A549 (cell line): ENCODE data around the gene ITLN1. TPM values are rescaled to one million over a fixed set of nuclear protein-coding genes. Genes with fewer than 3 reads are reported as not detected.
"Not testable (repeated sequence)": the region's sequence is repeated elsewhere in the genome, so short reads cannot be mapped to it uniquely, and the experiment has no call there.

ENCODE experiments used
- ATAC-seq, 2 experiments: fragments of 200-7000 bp in 1 of 2; fragments of >200 bp in 1 of 2; cut with Nextera tagmentation in 1 of 2; cut with Tn5 transposase in 1 of 2; 3 replicates each; pipeline versions ENCODE4 v1.8.0 to v1.9.1; 2018 to 2020; ENCODE audit warnings: mild to moderate bottlenecking in 1 of 2, moderate library complexity in 1 of 2
- CTCF ChIA-PET: fragments of 300-600 bp; sonication (Branson Sonifier 250); formaldehyde crosslinking; extraction: SDS; loops from one replicate; lab custom pipeline; 2021; ENCODE audit warnings: antibody characterized with exemption, inconsistent platforms; lab: Yijun Ruan, JAX
- POLR2A ChIA-PET: fragments of 350-600 bp; formaldehyde crosslinking; extraction: SDS; loops from one replicate; lab custom pipeline; 2021; ENCODE audit warnings: antibody characterized with exemption, inconsistent platforms; lab: Yijun Ruan, JAX
- DNase-seq, 2 experiments: peaks; one replicate each; pipeline versions ENCODE4 v3.0.0 to v3.0.0-alpha.2; 2011 to 2016; ENCODE audit warnings: low read depth in 1 of 2, low spot score in 1 of 2
- FAIRE-seq: peaks from 2 replicates; lab custom pipeline; 2011; peaks lifted over from hg19 to GRCh38; lab: Jason Lieb, UNC
- H3K27ac ChIP-seq, 2 experiments: fragments of >200 bp; sonication (Bioruptor Twin); formaldehyde crosslinking; 3 replicates each; pipeline ENCODE4 v1.5.1; 2016 to 2017
- H3K4me1 ChIP-seq: fragments of >200 bp; sonication (Bioruptor Twin); formaldehyde crosslinking; 3 replicates; pipeline ENCODE4 v1.6.1; 2016
- H3K4me2 ChIP-seq: fragments of >200 bp; sonication (Bioruptor Twin); formaldehyde crosslinking; 3 replicates; pipeline ENCODE4 v1.6.1; 2016
- H3K4me3 ChIP-seq: fragments of >200 bp; sonication (Bioruptor Twin); formaldehyde crosslinking; 3 replicates; pipeline ENCODE4 v1.5.1; 2016
- H3K9me3 ChIP-seq: fragments of >200 bp; sonication (Bioruptor Twin); formaldehyde crosslinking; 3 replicates; pipeline ENCODE4 v1.6.1; 2016
- CEBPB ChIP-seq, 2 experiments: fragments of >200 bp in 1 of 2; sonication (Bioruptor Twin) in 1 of 2; formaldehyde crosslinking in 1 of 2; IDR thresholded peaks; 2 replicates each; pipeline ENCODE4 v1.6.1; 2012 to 2016
- EP300 ChIP-seq, 2 experiments: fragments of >200 bp; sonication (Bioruptor Twin); formaldehyde crosslinking; IDR thresholded peaks; 2 replicates in 1 of 2; 3 replicates in 1 of 2; pipeline ENCODE4 v1.6.1; 2016 to 2017
- FOSL2 ChIP-seq, 2 experiments: fragments of 450-650 bp in 1 of 2; fragments of >200 bp in 1 of 2; sonication (Bioruptor Twin) in 1 of 2; formaldehyde crosslinking; IDR thresholded peaks; 2 replicates each; pipeline versions ENCODE4 v1.5.0 to v1.6.1; 2016 to 2020; ENCODE audit warnings: mild to moderate bottlenecking in 1 of 2, moderate library complexity in 1 of 2
- FOXS1 ChIP-seq: fragments of 250-450 bp; sonication (Bioruptor Pico); IDR thresholded peaks from 2 replicates; pipeline ENCODE4 v1.5.0; 2020; ENCODE audit warnings: mild to moderate bottlenecking, moderate library complexity
- HOXB13 ChIP-seq: fragments of 250-450 bp; sonication (Bioruptor Pico); IDR thresholded peaks from 2 replicates; pipeline ENCODE4 v1.5.0; 2020; ENCODE audit warnings: low read depth, mild to moderate bottlenecking, moderate library complexity
- MAZ ChIP-seq: fragments of 150-350 bp; IDR thresholded peaks from 2 replicates; pipeline ENCODE4 v1.6.1; 2014; ENCODE audit warnings: antibody characterized with exemption, low read depth, low read length, borderline replicate concordance
- MYC ChIP-seq: IDR thresholded peaks from 2 replicates; pipeline ENCODE4 v1.6.1; 2012; ENCODE audit warnings: mild to moderate bottlenecking, inconsistent platforms, low read length, improper control_type of control experiment, borderline replicate concordance
- NR3C1 ChIP-seq: fragments of >200 bp; sonication (Bioruptor Twin); formaldehyde crosslinking; IDR thresholded peaks from 3 replicates; pipeline ENCODE4 v1.6.1; 2017
- PBX3 ChIP-seq: IDR thresholded peaks from 2 replicates; pipeline ENCODE4 v1.6.1; 2012
- POLR2AphosphoS2 ChIP-seq: conservative IDR thresholded peaks from 2 replicates; pipeline ENCODE4 v1.6.1; 2012; ENCODE audit warnings: low read length, improper control_type of control experiment, inconsistent platforms
- RFX5 ChIP-seq: fragments of 450-650 bp; IDR thresholded peaks from 2 replicates; pipeline ENCODE4 v1.7.1; 2014; ENCODE audit warnings: antibody characterized with exemption, mild to moderate bottlenecking, moderate library complexity
- SREBF2 ChIP-seq: fragments of 450-650 bp; IDR thresholded peaks from 2 replicates; pipeline ENCODE4 v1.6.1; 2014; ENCODE audit warnings: mild to moderate bottlenecking, moderate library complexity
- TP53 ChIP-seq: fragments of 250-450 bp; sonication (Bioruptor Pico); IDR thresholded peaks from 2 replicates; pipeline ENCODE4 v1.5.0; 2021; ENCODE audit warnings: mild to moderate bottlenecking, moderate library complexity
- ZNF302 ChIP-seq: fragments of 250-450 bp; sonication (Bioruptor Pico); IDR thresholded peaks from 2 replicates; pipeline ENCODE4 v1.9.0; 2021; ENCODE audit warnings: inconsistent platforms, mild to moderate bottlenecking, moderate library complexity
- WGBS: methylation state at CpG from one replicate; pipeline ENCODE4 v1.1.6; 2017; ENCODE audit errors: missing lambda C conversion rate; 5-methylcytosine and 5-hydroxymethylcytosine counted together
- polyA minus RNA-seq: library from RNA; depleted of rRNA, polyadenylated mRNA; stranded (reverse); fragments of >200 nt; gene quantifications from 2 replicates; pipeline ENCODE4 v1.2.3, GENCODE V29; 2011; rRNA and poly(A)+ RNA removed
- polyA plus RNA-seq, 4 experiments: library from polyadenylated mRNA; depleted of rRNA in 3 of 4; stranded (reverse); fragments of >200 nt; fragmentation: RNase III in 1 of 4; extraction: RNeasy Plus Mini Kit Qiagen cat#74134 plus additional on column Dnase treatment in 1 of 4; gene quantifications; 2 replicates in 3 of 4; 3 replicates in 1 of 4; pipeline ENCODE4 v1.2.3, GENCODE V29; 2011 to 2017
- TF ChIP-seq, protein P1 (sequence below): fragments of 450-650 bp; IDR thresholded peaks from 2 replicates; pipeline ENCODE4 v1.6.1; 2014; ENCODE audit warnings: antibody characterized with exemption

ITLN1 gene
- polyA plus RNA-seq (2011; rRNA removed) (not detected in 2 replicates), polyA plus RNA-seq (2017; fragmentation: RNase III; extraction: RNeasy Plus Mini Kit Qiagen cat#74134 plus additional on column Dnase treatment) (not detected in 3 replicates), polyA minus RNA-seq (not detected in 2 replicates)
- 0.05 TPM in 1 of 2 replicates, not detected in the other for polyA plus RNA-seq (2012; cell fraction: cytosol; rRNA removed)
- 0.10 TPM in 1 of 2 replicates, not detected in the other for polyA plus RNA-seq (2012; cell fraction: nucleus; rRNA removed)

DNA sequence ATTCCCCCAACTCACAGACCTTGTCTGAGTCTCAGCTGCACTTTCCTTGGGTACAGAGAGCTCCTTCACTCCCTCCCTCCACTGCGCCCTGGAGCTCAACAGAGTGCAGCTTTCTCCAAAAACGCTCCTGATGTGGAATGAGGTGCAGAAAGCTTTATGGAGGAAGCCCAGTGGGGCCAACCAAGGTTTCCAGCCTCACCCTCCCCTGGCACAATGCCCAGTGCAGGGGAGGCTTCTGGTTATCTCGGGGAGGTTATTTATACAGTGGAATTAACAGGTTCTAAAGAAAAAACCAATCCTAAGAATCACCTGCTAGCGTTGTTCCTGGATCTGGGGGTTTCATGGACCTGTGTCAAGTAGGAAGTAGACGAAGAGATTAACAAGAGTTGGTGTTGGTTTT, at the start of gene ITLN1:
TSS of gene ITLN1 (minus strand) at position 139 of the 400 bp plus-strand sequence. CDS start 303 bp downstream, outside the sequence.
- H3K4me1 ChIP-seq: no peaks in the 10 kb centered on the region
- no peak within 1 kb of the TSS for H3K27ac ChIP-seq
- H3K9me3 ChIP-seq: no peaks in the 10 kb centered on the region
- 48% methylated on average over 5 of the region's 5 CpGs for WGBS
- no peak within 1 kb of the TSS for H3K4me3 ChIP-seq
- no peak for TF ChIP-seq RFX5
- TF ChIP-seq FOXS1: no peak
- no peak for TF ChIP-seq NR3C1
- TF ChIP-seq PBX3: no peak
- TF ChIP-seq ZNF302 (CRISPR knock-in tag): no peak
- no peak within 1 kb of the TSS for H3K4me2 ChIP-seq
- FAIRE-seq (no peak), ATAC-seq (peak in 1 of 2 experiments; percentile 33; a peak in 3 of 6 replicates), DNase-seq (no peak)
- ChIA-PET POLR2A (no interaction called here), CTCF (no interaction called here)

- H3K27ac ChIP-seq: peak overlapping the region; percentile 50 to 65; a peak in 3 of 6 replicates
- peaks cover 10% of the 10 kb centered on the region; the same call in 2 of the 3 replicates for H3K4me1 ChIP-seq
- CTCF ChIA-PET, FAIRE-seq, H3K4me3 ChIP-seq, POLR2A ChIA-PET, H3K9me3 ChIP-seq, ATAC-seq, DNase-seq: not testable (repeated sequence)
- WGBS: 72% methylated on average over 11 of the region's 31 CpGs
- peak overlapping the region; percentile 43; the same call in 2 of the 3 replicates for H3K4me2 ChIP-seq
These were observed 48.3 kb upstream of the ITLN1 start for GRCh38 chr1:160933305-160933704.

DNA sequence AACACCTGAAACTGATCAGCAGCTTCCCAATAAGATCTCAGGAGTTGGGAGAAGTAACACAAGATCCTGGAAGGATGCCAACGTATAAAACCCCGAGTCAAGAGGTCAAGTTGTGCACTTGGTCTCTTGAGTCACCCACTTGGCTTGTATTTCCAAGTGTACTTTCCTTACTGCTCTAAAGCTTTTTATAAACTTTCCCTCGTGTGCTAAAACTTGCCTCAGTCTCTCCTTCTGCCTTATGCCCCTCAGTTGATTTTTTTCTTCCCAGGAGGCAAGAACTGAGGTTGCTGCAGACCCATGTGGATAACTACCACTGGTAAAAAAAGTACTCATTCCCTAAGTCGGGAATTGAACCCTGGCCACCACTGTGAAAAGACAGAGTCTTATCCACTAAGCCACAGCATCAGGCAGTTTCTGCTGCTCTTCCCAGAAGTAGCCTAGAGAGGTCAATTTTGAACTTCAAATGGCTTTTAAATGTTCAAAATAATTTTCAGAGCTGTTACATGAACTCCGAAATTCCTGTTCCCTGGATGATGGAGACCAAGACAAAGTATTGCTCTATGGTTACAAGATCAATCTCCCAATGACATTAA, 40.8 kb upstream of the ITLN1 start:
- DNase-seq (peak; percentile 12 to 63), ATAC-seq (peak; percentile 66 to 68; a peak in 5 of 6 replicates), FAIRE-seq (no peak)
- CTCF ChIA-PET: interaction anchor here (0.9 to 1.4 kb wide), 3 partner anchors 9 to 90 kb away, joined by 3 to 5 read pairs (median 3); no protein-coding TSS in a partner anchor
- TF ChIP-seq SREBF2: peak; percentile 36; the same call in 1 of the 2 replicates
- TF ChIP-seq MYC: no peak
- TF ChIP-seq, protein P1, sequence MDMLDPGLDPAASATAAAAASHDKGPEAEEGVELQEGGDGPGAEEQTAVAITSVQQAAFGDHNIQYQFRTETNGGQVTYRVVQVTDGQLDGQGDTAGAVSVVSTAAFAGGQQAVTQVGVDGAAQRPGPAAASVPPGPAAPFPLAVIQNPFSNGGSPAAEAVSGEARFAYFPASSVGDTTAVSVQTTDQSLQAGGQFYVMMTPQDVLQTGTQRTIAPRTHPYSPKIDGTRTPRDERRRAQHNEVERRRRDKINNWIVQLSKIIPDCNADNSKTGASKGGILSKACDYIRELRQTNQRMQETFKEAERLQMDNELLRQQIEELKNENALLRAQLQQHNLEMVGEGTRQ: no peak
- TF ChIP-seq POLR2AphosphoS2: no peak
- 9% methylated on average over 5 of the region's 5 CpGs for WGBS
- H3K9me3 ChIP-seq: no peaks in the 10 kb centered on the region
- H3K27ac ChIP-seq: no peak overlapping the region
- no peaks in the 10 kb centered on the region for H3K4me1 ChIP-seq
- H3K4me3 ChIP-seq: no peak overlapping the region
- POLR2A ChIA-PET: no interaction called here
- peak overlapping the region; percentile 4; the same call in 1 of the 3 replicates for H3K4me2 ChIP-seq

DNA sequence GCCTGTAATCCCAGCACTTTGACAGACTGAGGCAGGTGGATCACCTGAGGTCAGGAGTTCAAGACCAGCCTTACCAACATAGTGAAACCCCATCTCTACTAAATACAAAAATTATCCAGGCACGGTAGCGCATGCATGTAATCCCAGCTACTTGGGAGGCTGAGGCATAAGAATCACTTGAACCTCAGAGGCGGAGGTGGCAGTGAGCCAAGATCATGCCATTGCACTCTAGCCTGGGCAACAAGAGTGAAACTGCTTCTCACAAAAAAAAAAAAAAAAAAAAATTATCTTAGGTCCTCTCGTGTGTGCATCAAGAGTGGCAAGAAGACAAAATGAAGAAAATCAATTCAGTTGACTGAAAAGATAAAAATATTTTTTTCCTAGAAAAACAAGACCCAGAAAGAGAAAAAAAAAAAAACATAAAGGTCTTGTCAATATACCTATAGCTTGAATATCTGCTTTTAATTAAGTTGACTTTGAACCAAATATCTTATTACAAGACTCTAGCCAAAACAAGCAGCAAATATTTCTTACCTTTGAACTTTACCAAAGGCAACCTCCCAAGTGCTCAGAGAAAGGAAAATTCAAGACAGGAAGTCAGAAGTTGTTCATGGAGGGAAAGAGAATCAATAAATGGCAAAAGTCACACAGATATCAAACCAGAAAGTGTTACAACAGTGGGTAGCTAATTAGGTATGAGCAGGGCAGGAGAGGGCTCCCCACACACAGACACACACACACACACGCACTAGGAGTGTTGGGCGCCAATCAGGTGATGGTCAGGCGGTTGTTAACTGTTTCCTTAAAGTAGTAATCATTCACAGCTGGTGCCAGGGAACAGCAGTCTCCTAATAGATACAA, 40.0 kb upstream of the ITLN1 start:
- ATAC-seq: no peak
- no peak for FAIRE-seq
- H3K4me1 ChIP-seq: no peaks in the 10 kb centered on the region
- H3K27ac ChIP-seq: no peak overlapping the region
- CTCF ChIA-PET: interaction anchor here (0.6 to 1.4 kb wide), 3 partner anchors 16 to 101 kb away, joined by 3 to 5 read pairs (median 3); no protein-coding TSS in a partner anchor
- WGBS: 81% methylated on average over 7 of the region's 7 CpGs
- no peak overlapping the region for H3K4me3 ChIP-seq
- POLR2A ChIA-PET: no interaction called here
- peak overlapping the region; percentile 4; the same call in 1 of the 3 replicates for H3K4me2 ChIP-seq
- H3K9me3 ChIP-seq: no peaks in the 10 kb centered on the region
- no peak for TF ChIP-seq CEBPB (IDR thresholded peaks at IDR 0.05)
- no peak for TF ChIP-seq MAZ
- no peak for TF ChIP-seq HOXB13 (CRISPR knock-in tag)
- no peak for TF ChIP-seq FOSL2 (IDR thresholded peaks at IDR 0.05)
- no peak for TF ChIP-seq FOSL2 (CRISPR knock-in tag; IDR thresholded peaks at IDR 0.05)
- TF ChIP-seq TP53 (CRISPR knock-in tag): no peak
- no peak for TF ChIP-seq RFX5
- TF ChIP-seq SREBF2: no peak
- no peak for TF ChIP-seq EP300 (IDR thresholded peaks at IDR 0.05)
- DNase-seq: no peak
